Central memory CD8-positive, alpha-beta T cell (primary cell): ENCODE data around the gene SUSD1.
"Not testable (repeated sequence)": the region's sequence is repeated elsewhere in the genome, so short reads cannot be mapped to it uniquely, and the experiment has no call there.

ENCODE experiments used
- ATAC-seq: fragments of 150-1000 bp; cut with Tn5 transposase; replicated peaks from 2 replicates; pipeline ENCODE4 v1.10.0; 2022; ENCODE audit warnings: mild to moderate bottlenecking, moderate FRiP score, moderate number of reproducible peaks; ENCODE audit not compliant: poor library complexity, severe bottlenecking; ENCODE audit errors: extremely low read depth
- DNase-seq, 2 donors: peaks; one replicate each; pipeline ENCODE4 v3.0.0; 2021; ENCODE audit warnings: low spot score in 2 of 2
- H3K27ac Mint-ChIP-seq: one replicate; pipeline ENCODE4 v1.8.0; 2022; ENCODE audit warnings: low read depth, mild to moderate bottlenecking, moderate library complexity, mixed read lengths
- H3K27me3 Mint-ChIP-seq: one replicate; pipeline ENCODE4 v1.8.0; 2022; ENCODE audit warnings: mixed read lengths
- H3K36me3 Mint-ChIP-seq: one replicate; pipeline ENCODE4 v1.8.0; 2022; ENCODE audit warnings: mild to moderate bottlenecking, moderate library complexity, mixed read lengths; ENCODE audit not compliant: insufficient read depth
- H3K4me1 Mint-ChIP-seq: one replicate; pipeline ENCODE4 v1.8.0; 2022; ENCODE audit warnings: mixed read lengths
- H3K4me3 Mint-ChIP-seq: one replicate; pipeline ENCODE4 v1.8.0; 2022; ENCODE audit warnings: mild to moderate bottlenecking, moderate library complexity, mixed read lengths
- H3K9me3 Mint-ChIP-seq: one replicate; pipeline ENCODE4 v1.8.0; 2022; ENCODE audit warnings: mixed read lengths

The SUSD1 gene

GRCh38 chr9:112140936-112141335 lies 34.2 kb downstream of the SUSD1 start:
- Mint-ChIP-seq H3K4me3 (no peak overlapping the region), H3K4me1 (no peaks in the 10 kb centered on the region), H3K27me3 (no peaks in the 10 kb centered on the region), H3K27ac (no peak overlapping the region), H3K9me3 (no peaks in the 10 kb centered on the region), H3K36me3 (peaks cover 15% of the 10 kb centered on the region)
- DNase-seq (no peak), ATAC-seq (no peak)

GRCh38 chr9:112137066-112137465 lies 38.0 kb downstream of the SUSD1 start:
- Mint-ChIP-seq H3K36me3 (peaks cover 11% of the 10 kb centered on the region), H3K4me1 (peaks cover 8% of the 10 kb centered on the region), H3K4me3 (no peak overlapping the region), H3K9me3 (no peaks in the 10 kb centered on the region), H3K27ac (no peak overlapping the region), H3K27me3 (no peaks in the 10 kb centered on the region)
- no peak for ATAC-seq
- DNase-seq = no peak

GRCh38 chr9:112135706-112136105 lies 39.4 kb downstream of the SUSD1 start:
- Mint-ChIP-seq H3K4me1 (peaks cover 8% of the 10 kb centered on the region), H3K36me3 (peaks cover 8% of the 10 kb centered on the region), H3K27me3 (no peaks in the 10 kb centered on the region), H3K4me3 (no peak overlapping the region), H3K27ac (no peak overlapping the region), H3K9me3 (no peaks in the 10 kb centered on the region)
- no peak for DNase-seq
- ATAC-seq = no peak

- DNase-seq, H3K4me3 Mint-ChIP-seq, ATAC-seq, H3K4me1 Mint-ChIP-seq, H3K9me3 Mint-ChIP-seq, H3K27me3 Mint-ChIP-seq, H3K27ac Mint-ChIP-seq: not testable (repeated sequence)
- peaks cover 10% of the 10 kb centered on the region for H3K36me3 Mint-ChIP-seq
Observed at GRCh38 chr9:112133806-112134205, 41.3 kb downstream of the SUSD1 start.

- no peak for DNase-seq
- no peaks in the 10 kb centered on the region for H3K9me3 Mint-ChIP-seq
- H3K4me3 Mint-ChIP-seq = no peak overlapping the region
- no peak for ATAC-seq
- H3K27me3 Mint-ChIP-seq = no peaks in the 10 kb centered on the region
- H3K36me3 Mint-ChIP-seq = peaks cover 10% of the 10 kb centered on the region
- no peak overlapping the region for H3K27ac Mint-ChIP-seq
- peaks cover 8% of the 10 kb centered on the region for H3K4me1 Mint-ChIP-seq
Observed at GRCh38 chr9:112132356-112132755, 42.7 kb downstream of the SUSD1 start.

- H3K27me3 Mint-ChIP-seq = no peaks in the 10 kb centered on the region
Observed at GRCh38 chr9:112130997-112131396, 44.1 kb downstream of the SUSD1 start.

GRCh38 chr9:112130347-112130746 lies 44.8 kb downstream of the SUSD1 start:
- Mint-ChIP-seq H3K27me3 (no peaks in the 10 kb centered on the region), H3K4me3 (no peak overlapping the region), H3K4me1 (peaks cover 8% of the 10 kb centered on the region), H3K27ac (no peak overlapping the region), H3K36me3 (peaks cover 5% of the 10 kb centered on the region), H3K9me3 (no peaks in the 10 kb centered on the region)
- DNase-seq (no peak), ATAC-seq (no peak)

More at GRCh38 chr9:112130997-112131396, 44.1 kb downstream of the SUSD1 start:
- no peak for DNase-seq
- Mint-ChIP-seq H3K4me3 (no peak overlapping the region), H3K4me1 (peaks cover 8% of the 10 kb centered on the region), H3K27ac (no peak overlapping the region), H3K9me3 (no peaks in the 10 kb centered on the region), H3K36me3 (peaks cover 9% of the 10 kb centered on the region)
- no peak for ATAC-seq

GRCh38 chr9:112129246-112129645 lies 45.9 kb downstream of the SUSD1 start:
- DNase-seq (no peak), ATAC-seq (no peak)
- no peak overlapping the region for H3K4me3 Mint-ChIP-seq
- H3K27ac Mint-ChIP-seq = no peak overlapping the region
- H3K4me1 Mint-ChIP-seq = peaks cover 8% of the 10 kb centered on the region
- no peaks in the 10 kb centered on the region for H3K9me3 Mint-ChIP-seq
- H3K27me3 Mint-ChIP-seq = no peaks in the 10 kb centered on the region
- peaks cover 4% of the 10 kb centered on the region for H3K36me3 Mint-ChIP-seq

- ATAC-seq, H3K27ac Mint-ChIP-seq, DNase-seq, H3K9me3 Mint-ChIP-seq, H3K4me3 Mint-ChIP-seq, H3K4me1 Mint-ChIP-seq, H3K36me3 Mint-ChIP-seq, H3K27me3 Mint-ChIP-seq: not testable (repeated sequence)
Observed at GRCh38 chr9:112128399-112128798, 46.7 kb downstream of the SUSD1 start.

- Mint-ChIP-seq H3K36me3 (peaks cover 12% of the 10 kb centered on the region), H3K4me3 (no peak overlapping the region), H3K27me3 (no peaks in the 10 kb centered on the region), H3K9me3 (no peaks in the 10 kb centered on the region), H3K27ac (no peak overlapping the region), H3K4me1 (peaks cover 11% of the 10 kb centered on the region)
- ATAC-seq (no peak), DNase-seq (no peak)
Observed at GRCh38 chr9:112127281-112127680, 47.8 kb downstream of the SUSD1 start.

GRCh38 chr9:112125951-112126388 lies 49.1 kb downstream of the SUSD1 start:
- H3K36me3 Mint-ChIP-seq = peaks cover 12% of the 10 kb centered on the region
- no peak overlapping the region for H3K4me3 Mint-ChIP-seq
- no peaks in the 10 kb centered on the region for H3K27me3 Mint-ChIP-seq
- peaks cover 21% of the 10 kb centered on the region for H3K4me1 Mint-ChIP-seq
- no peak overlapping the region for H3K27ac Mint-ChIP-seq
- ATAC-seq (no peak), DNase-seq (no peak)
- H3K9me3 Mint-ChIP-seq = no peaks in the 10 kb centered on the region

GRCh38 chr9:112124156-112124555 lies 50.9 kb downstream of the SUSD1 start:
- Mint-ChIP-seq H3K36me3 (peaks cover 12% of the 10 kb centered on the region), H3K4me1 (peaks cover 21% of the 10 kb centered on the region), H3K9me3 (no peaks in the 10 kb centered on the region), H3K27me3 (no peaks in the 10 kb centered on the region), H3K27ac (no peak overlapping the region), H3K4me3 (no peak overlapping the region)
- no peak for ATAC-seq
- DNase-seq = no peak

- DNase-seq = no peak
- Mint-ChIP-seq H3K27ac (no peak overlapping the region), H3K9me3 (no peaks in the 10 kb centered on the region), H3K4me1 (peaks cover 21% of the 10 kb centered on the region), H3K4me3 (no peak overlapping the region), H3K36me3 (peaks cover 12% of the 10 kb centered on the region), H3K27me3 (no peaks in the 10 kb centered on the region)
- no peak for ATAC-seq
Observed at GRCh38 chr9:112121633-112122032, 53.5 kb downstream of the SUSD1 start.

GRCh38 chr9:112120439-112120925 lies 54.6 kb downstream of the SUSD1 start:
- Mint-ChIP-seq H3K9me3 (no peaks in the 10 kb centered on the region), H3K36me3 (peaks cover 17% of the 10 kb centered on the region), H3K27me3 (no peaks in the 10 kb centered on the region), H3K27ac (no peak overlapping the region), H3K4me1 (peaks cover 21% of the 10 kb centered on the region), H3K4me3 (no peak overlapping the region)
- ATAC-seq (no peak), DNase-seq (no peak)
